ENCODE data around the gene IL16.

DNA sequence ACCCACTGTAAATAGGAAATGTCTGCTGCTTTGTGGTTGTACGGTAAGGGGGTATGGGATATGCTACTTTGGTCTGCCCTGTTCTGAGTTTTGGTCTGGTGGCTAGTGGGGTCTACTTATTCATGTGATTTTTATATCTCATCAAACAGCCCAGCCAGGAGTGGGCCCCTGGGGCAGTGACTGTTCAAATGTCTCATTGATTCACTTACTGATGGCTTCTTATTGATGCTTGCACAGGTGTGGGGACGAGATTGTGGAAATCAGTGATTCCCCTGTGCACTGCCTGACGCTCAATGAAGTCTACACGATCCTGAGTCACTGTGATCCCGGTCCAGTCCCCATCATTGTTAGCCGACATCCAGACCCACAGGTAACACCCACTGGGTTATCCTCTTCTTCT lies 88.8 kb downstream of the IL16 start:
- TF ChIP-seq, protein P1, sequence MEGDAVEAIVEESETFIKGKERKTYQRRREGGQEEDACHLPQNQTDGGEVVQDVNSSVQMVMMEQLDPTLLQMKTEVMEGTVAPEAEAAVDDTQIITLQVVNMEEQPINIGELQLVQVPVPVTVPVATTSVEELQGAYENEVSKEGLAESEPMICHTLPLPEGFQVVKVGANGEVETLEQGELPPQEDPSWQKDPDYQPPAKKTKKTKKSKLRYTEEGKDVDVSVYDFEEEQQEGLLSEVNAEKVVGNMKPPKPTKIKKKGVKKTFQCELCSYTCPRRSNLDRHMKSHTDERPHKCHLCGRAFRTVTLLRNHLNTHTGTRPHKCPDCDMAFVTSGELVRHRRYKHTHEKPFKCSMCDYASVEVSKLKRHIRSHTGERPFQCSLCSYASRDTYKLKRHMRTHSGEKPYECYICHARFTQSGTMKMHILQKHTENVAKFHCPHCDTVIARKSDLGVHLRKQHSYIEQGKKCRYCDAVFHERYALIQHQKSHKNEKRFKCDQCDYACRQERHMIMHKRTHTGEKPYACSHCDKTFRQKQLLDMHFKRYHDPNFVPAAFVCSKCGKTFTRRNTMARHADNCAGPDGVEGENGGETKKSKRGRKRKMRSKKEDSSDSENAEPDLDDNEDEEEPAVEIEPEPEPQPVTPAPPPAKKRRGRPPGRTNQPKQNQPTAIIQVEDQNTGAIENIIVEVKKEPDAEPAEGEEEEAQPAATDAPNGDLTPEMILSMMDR (IDR thresholded peaks at IDR 0.05), result no peak
- no peak for TF ChIP-seq POLR2A (IDR thresholded peaks at IDR 0.05)
